Effector CD8-positive, alpha-beta T cell (primary cell): ENCODE data around the gene ST7.

ENCODE experiments used
- DNase-seq: peaks from one replicate; lab custom pipeline; 2025; lab: John Stamatoyannopoulos, UW

ST7 gene

GRCh38 chr7:117127585-117128168 is 174.4 kb downstream of the ST7 start:
- DNase-seq, result peak; percentile 20

GRCh38 chr7:117129521-117129955 is 176.2 kb downstream of the ST7 start:
- no peak for DNase-seq

DNA sequence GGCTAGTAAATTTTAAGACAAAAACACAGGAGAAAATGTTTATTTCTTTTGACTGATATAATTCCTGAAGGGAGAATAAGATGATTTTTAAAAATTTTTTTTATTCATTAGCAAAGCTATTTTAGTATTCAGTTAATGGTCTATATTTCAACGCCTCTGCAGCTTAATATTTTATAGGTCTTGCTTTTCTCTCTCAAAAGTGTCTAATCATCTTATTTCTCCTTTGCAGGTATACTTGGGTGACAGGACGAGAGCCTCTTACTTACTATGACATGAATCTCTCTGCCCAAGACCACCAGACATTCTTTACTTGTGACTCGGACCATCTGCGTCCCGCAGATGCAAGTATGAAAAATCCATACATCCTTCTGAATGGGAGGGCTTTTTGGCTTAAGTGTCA is 177.0 kb downstream of the ST7 start:
- DNase-seq, result no peak

- no peak for DNase-seq
Observed at GRCh38 chr7:117132321-117133120, 179.2 kb downstream of the ST7 start.

DNA sequence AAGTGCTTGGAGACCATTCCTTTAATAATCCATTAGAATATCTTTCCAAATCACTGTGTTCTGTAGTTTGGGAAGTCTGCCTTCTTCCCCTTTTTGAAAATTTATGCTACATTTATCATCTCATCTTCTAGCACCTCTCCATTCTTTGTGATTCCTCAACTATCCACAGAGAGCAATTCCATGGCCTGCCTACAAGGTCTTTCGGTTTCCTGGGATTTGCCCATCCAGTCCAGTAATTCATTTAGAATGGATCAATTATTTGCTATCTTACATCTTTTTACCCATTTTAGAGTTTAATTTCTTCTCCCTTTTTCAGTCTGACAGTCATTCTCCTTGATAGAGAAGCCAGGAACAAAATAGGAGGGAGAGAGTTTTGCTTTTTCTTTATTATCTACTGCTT is 179.8 kb downstream of the ST7 start:
- DNase-seq, result no peak

DNA sequence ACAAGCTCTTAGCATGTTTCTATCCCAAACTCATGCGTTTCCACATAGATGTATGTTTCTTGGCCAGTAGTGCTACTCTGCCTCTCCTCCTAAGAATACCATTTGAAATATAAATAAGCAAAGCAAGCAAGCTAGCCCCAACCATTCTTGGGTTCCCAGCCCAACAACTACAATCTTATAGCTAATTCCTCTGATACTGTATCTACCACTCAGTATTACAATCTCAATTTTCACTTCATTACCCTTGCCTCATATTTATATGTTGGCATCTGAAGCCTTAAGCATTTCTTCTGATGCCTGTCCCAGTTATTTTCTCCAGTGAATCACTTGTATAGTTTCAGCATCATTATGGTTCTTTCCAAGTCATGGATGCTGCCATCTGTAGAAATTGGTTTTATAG is 181.1 kb downstream of the ST7 start:
- DNase-seq, result no peak

GRCh38 chr7:117134889-117135552 is 181.7 kb downstream of the ST7 start:
- no peak for DNase-seq

- DNase-seq, result no peak
Observed at GRCh38 chr7:117135553-117135891, 182.2 kb downstream of the ST7 start.

DNA sequence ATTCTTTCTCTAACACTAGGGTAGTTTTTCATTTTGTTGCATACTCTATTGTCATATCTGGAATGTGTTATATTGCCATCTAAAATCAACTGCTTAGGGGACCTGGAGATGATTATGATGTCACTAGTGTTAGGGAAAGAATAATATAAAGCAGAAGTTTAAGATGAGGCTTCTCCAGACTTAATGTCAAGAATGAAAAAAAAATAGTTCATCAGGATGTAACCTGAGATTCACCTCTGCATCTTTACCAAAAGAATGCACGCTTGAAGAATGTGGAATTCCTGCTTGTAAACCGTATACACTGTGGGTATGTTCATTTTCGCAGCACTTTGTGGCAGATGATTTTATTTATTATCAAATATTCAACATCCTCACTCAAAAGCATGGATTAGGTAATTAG is 184.6 kb downstream of the ST7 start:
- DNase-seq, result no peak

DNA sequence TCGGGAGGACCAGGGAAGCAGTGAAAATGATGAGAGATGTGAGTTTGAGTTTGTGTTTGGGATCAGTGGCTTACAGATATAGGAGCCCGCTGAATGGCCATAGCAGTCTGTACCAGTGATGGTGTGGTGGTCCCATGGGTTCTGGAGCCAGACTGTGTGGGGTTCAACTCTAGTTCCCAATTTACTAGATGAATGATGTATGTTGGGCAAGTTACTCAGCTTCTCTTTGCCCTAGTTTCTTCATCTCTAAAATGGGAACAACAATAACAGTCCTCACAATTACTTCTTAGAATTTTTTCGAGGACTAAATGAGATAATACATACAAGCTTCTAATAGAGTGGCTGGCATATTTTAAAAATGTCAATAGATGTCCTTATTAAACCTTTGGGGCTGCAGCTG is 185.2 kb downstream of the ST7 start:
- DNase-seq, result no peak

DNA sequence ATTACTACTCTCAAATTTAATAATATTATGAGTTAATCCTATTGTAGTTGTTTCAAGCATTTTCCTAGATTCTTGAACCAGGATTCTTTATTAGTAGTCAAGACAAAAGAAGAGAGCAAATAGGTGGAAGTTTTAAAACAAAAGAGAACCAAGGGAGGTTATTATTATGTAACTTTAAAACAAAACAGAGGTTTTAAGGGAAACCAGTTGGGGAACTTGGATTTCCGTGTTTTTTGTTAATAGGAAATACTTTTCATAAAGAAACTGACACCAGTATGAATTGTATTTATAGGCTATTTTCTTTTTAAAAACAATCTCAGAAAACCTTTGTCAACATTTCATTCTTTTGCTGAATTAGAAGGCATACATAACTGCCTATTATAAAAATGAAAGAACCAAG is 185.7 kb downstream of the ST7 start:
- DNase-seq, result no peak

DNA sequence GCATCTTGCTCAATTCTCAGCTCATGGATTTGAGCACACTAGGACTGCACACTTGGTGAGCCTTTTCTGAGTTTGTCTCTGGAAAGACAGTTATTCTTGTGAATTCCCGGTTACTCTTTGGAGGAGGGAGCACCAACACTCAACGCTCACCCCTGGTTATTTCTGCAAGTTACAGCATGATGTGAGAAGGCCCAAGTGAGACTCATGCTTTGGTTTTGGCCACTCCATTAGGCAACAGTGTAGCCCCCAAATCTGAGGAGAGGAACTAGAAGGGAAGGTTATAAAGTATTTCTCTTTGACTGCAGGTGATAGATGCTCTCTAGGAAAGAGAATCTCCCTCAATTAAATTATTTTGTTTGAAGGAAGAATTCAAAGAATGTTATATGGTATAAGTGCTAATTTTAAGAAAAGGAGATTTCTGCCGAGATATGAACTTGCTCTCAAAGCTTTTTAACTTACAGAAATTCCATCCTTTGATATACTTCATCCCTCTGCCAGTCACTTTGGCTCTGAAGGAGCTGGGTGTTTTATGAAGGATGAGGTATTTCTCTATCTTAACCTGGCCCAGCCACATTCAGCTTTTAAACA is 186.2 kb downstream of the ST7 start:
- DNase-seq, result no peak

DNA sequence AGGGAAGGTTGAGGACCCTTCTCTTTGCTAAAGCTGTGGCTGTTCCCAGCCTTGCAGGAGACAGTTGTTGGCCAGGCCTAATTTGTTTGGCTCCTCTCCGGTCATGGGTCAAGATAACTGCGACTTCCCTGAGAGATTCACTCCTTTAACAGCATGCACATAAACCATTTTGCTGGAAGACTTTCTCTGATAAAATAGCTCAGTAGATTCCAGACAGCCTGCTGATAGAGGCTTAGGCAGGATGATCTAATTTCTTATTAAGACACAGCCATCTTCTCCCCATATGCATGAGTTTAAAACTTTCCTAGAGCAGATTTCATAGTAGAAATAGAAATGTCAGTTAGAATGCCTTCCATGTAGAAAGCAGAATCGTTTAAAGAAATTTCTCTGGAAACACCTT is 187.6 kb downstream of the ST7 start:
- DNase-seq, result no peak

DNA sequence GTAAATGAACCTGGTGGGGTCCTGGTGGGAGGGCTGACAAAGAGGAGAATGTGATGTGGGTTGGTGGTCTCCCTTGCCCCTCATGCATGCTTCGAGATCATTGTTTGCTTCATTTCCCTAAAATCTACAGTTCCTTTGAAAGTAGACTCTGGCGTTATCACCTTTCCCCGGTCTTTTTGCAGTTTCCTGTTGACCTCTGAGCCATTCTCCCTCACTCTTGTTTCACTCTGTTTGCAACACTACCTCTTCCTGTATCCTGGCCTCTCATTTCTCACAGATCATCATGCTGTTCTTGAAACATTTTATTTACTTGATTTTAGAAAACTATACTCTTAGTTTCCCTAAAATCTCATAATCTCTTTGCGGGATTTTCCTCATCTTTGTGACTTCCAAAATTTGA is 189.8 kb downstream of the ST7 start:
- DNase-seq, result no peak

- DNase-seq, result no peak
Observed at GRCh38 chr7:117143580-117143979, 190.3 kb downstream of the ST7 start.

GRCh38 chr7:117145333-117145732 is 192.0 kb downstream of the ST7 start:
- DNase-seq, result no peak

DNA sequence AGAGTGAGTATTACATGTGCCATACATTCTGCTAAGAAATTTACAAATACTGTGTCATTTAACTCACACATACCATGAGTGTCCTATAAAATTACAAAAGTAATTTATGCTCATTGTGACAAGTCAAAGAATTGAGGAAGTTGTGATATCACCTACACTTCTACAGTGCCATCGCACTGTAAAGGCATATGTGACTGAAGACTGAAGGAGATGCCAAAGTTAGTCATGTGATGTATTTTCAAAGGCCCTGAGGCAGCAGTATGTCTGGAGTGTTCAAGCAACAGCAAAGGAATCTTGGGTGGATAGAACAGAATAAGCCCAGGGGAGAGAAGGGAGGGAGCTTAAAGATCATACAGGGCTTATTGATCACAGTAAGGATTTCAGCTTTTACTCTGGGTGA is 192.8 kb downstream of the ST7 start:
- no peak for DNase-seq

GRCh38 chr7:117146511-117146910 is 193.2 kb downstream of the ST7 start:
- no peak for DNase-seq

- DNase-seq, result no peak
Observed at GRCh38 chr7:117148971-117149370, 195.7 kb downstream of the ST7 start.

- DNase-seq, result no peak
Observed at GRCh38 chr7:117149692-117150091, 196.4 kb downstream of the ST7 start.

GRCh38 chr7:117152213-117153007 is 199.1 kb downstream of the ST7 start:
- no peak for DNase-seq

- no peak for DNase-seq
Observed at GRCh38 chr7:117153016-117153545, 199.8 kb downstream of the ST7 start.
